HG02981 (cell line): ENCODE measurements around the gene IL36RN.
A peak's percentile ranks its signal among the peaks of the same experiment; 100 is the strongest.
"Not testable (repeated sequence)": the region's sequence is repeated elsewhere in the genome, so short reads cannot be mapped to it uniquely, and the experiment has no call there.

Experiments
- ATAC-seq: cut with Tn5 transposase; IDR thresholded peaks from one replicate; pipeline ENCODE4 v1.9.1; 2021; ENCODE audit warnings: mild to moderate bottlenecking, moderate library complexity; ENCODE audit not compliant: unreplicated experiment

IL36RN gene

DNA sequence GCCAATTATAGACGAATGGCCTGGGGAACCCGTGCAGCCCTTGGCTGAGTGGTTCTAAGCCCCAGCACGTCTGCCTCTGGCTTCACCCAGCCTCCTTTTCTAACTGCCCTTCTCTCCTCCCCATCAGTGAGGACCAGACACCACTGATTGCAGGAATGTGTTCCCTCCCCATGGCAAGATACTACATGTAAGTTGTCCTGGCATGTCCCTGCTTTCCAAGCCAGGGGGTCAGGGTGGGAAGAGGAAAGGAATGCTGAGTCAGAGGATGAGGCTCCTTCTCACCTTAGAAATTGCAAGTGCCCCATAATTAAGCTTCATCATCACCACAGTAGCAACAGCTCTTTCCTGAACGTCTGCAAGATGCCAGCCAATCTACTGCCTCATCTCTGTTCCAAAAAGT, 13.6 kb downstream of the IL36RN start:
- ATAC-seq: no peak

GRCh38 chr2:113073325-113073834, 14.4 kb downstream of the IL36RN start:
- no peak for ATAC-seq

DNA sequence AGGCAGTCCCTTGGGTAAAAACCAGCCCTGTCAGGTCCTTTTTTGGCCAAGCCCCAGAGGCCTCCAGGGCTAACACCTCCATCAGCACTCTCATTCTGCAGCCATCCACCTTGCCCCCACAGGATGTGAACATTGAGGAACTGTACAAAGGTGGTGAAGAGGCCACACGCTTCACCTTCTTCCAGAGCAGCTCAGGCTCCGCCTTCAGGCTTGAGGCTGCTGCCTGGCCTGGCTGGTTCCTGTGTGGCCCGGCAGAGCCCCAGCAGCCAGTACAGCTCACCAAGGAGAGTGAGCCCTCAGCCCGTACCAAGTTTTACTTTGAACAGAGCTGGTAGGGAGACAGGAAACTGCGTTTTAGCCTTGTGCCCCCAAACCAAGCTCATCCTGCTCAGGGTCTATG, 16.0 kb downstream of the IL36RN start:
- ATAC-seq: no peak

GRCh38 chr2:113075600-113075999, 16.6 kb downstream of the IL36RN start:
- no peak for ATAC-seq

- ATAC-seq: no peak
These were observed 18.1 kb downstream of the IL36RN start for GRCh38 chr2:113076954-113077669.

DNA sequence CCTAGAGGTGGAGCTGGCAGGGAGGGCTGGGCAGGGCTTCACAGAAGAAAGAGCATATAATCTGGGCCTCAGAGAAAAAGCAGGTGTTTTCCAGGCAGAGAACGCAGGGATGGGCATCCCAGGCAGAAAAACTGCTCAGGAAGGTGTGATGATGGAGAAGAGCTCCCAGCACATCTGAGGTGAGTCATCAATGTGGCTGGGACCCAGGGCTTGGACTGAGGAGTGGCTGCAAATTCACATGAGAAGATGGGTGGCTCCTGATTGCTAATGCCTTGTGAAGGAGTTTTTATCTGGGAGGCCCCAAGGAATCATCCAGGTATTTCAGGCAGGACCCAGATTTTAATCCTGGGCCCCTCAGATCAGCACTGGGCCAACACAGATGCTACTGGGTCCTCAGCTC, 18.9 kb downstream of the IL36RN start:
- ATAC-seq: no peak

DNA sequence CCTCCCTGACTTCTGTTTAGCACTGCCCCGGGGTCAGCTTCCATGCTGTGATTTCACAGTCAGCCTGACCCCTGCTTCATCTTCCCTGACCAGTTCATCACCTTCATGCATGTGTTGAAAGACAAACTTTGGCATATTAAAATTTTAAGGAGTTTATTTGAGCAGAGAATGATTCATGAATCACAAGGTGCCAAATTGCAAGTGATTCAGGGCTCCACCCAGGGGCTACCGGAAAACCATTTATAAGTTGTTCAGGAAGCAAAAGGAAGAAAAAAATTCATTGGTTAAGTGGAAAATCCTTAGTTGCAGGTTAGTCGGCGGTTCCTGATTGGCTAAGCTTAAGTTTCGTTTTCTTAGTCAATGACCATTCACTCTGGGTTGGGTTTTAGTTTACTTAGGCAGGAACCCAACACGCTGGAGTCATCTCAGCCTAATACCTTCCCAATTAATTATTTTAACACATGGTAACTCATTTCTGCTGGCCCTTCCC, 19.4 kb downstream of the IL36RN start:
- ATAC-seq: no peak

GRCh38 chr2:113079131-113079530, 20.1 kb downstream of the IL36RN start:
- ATAC-seq: no peak

GRCh38 chr2:113080134-113080533, 21.1 kb downstream of the IL36RN start:
- peak; percentile 61 for ATAC-seq

DNA sequence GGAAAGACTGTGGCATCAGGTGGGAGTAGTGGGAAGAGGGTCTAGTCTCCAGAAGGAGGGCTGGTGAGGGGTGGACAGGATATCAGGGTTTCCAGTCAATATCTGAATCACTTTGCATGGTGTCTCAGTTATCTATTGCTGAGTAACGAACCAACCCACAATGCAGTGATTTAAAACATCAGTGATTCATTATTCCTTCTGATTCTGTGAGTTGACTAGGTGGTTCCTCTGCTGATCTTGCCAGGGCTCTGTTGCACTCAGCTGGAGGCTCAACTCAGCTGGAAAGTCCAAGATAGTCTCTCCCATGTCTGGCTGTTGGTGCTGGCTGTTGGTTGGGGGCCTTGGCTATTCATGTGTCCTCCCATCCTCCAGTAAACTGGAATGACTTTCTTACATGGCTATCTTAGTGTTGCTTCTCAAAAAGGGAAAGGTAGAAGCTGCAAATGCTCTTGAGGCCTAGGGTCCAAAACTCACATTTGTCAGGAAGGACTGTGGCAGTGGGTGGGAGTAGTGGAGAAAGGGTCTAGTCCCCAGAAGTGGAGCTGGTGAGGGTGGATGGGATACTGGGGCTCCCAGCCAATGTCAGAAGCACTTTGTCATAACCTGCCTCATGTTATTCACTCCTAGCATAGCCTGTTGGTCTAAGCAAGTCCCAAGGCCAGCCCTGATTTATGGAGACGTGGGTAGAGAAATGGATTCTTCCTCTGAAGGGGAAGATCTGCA, 22.7 kb downstream of the IL36RN start:
- ATAC-seq: no peak

GRCh38 chr2:113083296-113083695, 24.3 kb downstream of the IL36RN start:
- ATAC-seq: no peak

- ATAC-seq: no peak
These were observed 25.4 kb downstream of the IL36RN start for GRCh38 chr2:113084249-113085000.

- no peak for ATAC-seq
These were observed 26.5 kb downstream of the IL36RN start for GRCh38 chr2:113085542-113085941.

GRCh38 chr2:113088213-113088992, 29.4 kb downstream of the IL36RN start:
- ATAC-seq: no peak

DNA sequence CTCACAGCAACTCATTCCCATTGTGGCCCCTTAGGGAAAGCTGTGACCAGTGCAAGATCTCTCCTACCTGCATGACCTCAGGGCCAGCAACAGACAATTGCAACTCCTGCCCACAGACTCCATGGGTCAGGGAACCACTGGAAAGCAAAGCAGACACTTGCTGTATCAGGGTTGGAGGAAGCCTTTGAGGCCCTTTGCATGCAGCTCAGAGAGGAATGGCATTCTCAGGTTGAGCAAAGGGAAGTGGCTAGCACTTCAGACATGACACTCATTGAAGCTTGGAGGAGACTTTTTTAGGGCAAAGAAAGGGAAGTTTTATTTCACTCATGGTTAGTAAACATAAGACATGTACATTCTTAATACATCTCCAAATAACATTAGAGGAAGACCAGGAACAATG, 30.9 kb downstream of the IL36RN start:
- ATAC-seq: no peak

DNA sequence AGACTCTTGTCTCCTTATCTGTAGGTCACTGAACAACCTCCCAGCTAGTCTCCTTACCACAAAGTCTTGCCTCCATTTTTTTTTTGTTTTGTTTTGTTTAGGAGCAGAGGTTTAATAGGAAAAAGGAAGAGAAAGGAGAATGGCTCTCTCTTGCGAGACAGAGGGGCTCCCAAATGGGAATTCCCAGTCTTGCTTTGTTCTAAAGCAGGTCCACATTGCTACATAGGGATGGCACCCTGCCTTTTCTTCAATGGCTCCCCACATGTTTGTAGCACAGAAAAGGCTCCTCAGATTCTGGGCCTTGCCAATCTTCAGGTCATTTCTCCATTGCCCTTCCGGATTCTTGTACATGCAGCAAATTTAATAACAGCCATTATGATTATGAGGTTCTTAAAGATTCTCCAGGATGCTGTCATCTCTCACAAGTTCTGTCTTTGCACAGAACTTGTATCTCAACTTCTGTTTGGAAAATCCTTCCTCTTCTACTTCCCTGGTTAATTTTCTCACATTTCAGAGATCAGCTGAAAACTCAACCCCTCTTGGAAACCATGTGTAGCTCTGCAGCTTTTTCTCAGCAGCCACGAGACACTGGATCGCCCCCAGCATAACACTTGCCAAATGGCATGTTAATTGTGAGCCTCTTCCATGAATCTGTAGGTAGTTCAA, 32.4 kb downstream of the IL36RN start:
- no peak for ATAC-seq

DNA sequence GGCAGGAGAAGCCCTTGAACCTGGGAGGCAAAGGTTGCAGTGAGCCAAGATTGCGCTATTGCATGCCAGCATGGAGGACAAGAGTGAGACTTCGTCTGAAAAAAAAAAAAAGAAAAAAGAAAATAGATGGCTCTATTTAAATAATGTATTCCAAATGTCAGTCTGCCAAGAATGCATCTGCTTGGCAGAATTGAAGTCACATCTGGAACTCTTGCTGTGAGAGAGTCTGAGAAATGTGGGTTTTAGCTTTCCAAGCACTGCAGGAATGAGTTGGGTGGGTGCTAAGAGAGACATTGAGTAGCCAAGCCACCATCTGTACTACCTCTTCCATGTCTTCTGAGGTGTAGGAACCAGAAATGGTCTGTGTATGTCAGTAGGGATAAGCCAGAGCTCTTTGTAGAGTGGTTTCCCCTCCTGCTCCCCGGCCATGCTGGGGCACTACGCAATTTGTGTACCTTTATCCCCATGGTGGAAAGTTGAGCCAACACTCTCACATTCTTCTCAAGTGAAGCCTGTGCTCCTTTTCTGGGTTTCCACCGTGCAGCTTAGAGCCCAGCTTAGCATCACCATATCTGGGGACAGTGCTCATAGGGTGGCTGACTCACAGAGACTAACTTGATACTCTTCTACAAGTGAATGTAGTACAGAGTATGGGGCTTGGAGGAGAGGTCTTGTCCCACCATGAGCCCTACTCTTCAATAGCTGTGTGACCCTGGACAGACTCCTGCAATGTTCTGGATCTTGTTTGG, 34.0 kb downstream of the IL36RN start:
- ATAC-seq: no peak

DNA sequence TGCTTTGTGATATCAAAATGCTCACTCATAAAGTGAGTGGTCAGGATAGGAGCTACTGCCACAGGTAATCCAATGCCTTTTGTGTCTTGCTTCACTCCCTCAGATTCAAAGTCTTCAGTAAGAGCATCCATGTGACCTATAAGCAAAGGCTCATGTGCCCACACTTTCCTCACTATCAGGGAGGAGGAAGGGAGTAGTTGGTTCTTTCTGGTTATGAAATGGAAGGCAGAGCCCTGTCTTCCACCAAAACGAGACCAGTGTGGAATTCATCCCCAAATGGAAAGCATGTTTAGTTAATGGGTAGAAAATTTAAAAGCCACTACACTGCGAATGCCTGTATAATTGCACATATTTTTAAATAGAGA, 34.6 kb downstream of the IL36RN start:
- no peak for ATAC-seq

GRCh38 chr2:113096306-113096705, 37.3 kb downstream of the IL36RN start:
- ATAC-seq: not testable (repeated sequence)
